ENCODE measurements around the gene SLC16A5. TPM values are rescaled to one million over a fixed set of nuclear protein-coding genes. Genes with fewer than 3 reads are reported as not detected.

The SLC16A5 gene
- total RNA-seq, 1 experiment from 2014 or later = 17.1 TPM

GRCh38 chr17:75113798-75114551 lies 26.2 kb downstream of the SLC16A5 start:
- Histone ChIP-seq H4K8ac (replicated peaks; ENCODE audit: insufficient read length, low read depth, low read length) (no peak overlapping the region), H3K14ac (ENCODE audit: insufficient read depth, low read length) (no peak overlapping the region), H2AFZ (ENCODE audit: low read length) (no peak overlapping the region), H3K9me3 (ENCODE audit: control insufficient read depth, low read depth, low read length) (no peaks in the 10 kb centered on the region), H2BK20ac (ENCODE audit: low read depth, low read length, poor library complexity, severe bottlenecking) (no peak overlapping the region), H3K56ac (ENCODE audit: insufficient read length, low read depth, low read length) (no peak overlapping the region), H3K79me1 (ENCODE audit: insufficient read depth, low read depth, low read length, poor library complexity, severe bottlenecking) (peaks cover 6% of the 10 kb centered on the region), H3K4me1 (ENCODE audit: insufficient read depth, low read length) (no peaks in the 10 kb centered on the region), H3K79me2 (ENCODE audit: insufficient read depth, low read length) (no peaks in the 10 kb centered on the region), H2BK5ac (ENCODE audit: insufficient read length, low read length) (no peak overlapping the region), H4K5ac (ENCODE audit: insufficient read length, low read depth, low read length) (no peak overlapping the region), H3K4me2 (ENCODE audit: insufficient read depth, insufficient read length, low read length) (no peak overlapping the region), H3K18ac (ENCODE audit: insufficient read length, low read depth, low read length) (no peak overlapping the region), H2BK15ac (ENCODE audit: low read depth, low read length) (no peak overlapping the region), H4K91ac (ENCODE audit: insufficient read length, low read depth, low read length) (no peak overlapping the region), H3K4ac (ENCODE audit: low read depth, low read length) (no peak overlapping the region), H3K23ac (ENCODE audit: insufficient read length, low read depth, low read length) (no peak overlapping the region), H3K27me3 (ENCODE audit: insufficient read depth, low read length) (no peaks in the 10 kb centered on the region), H2AK5ac (ENCODE audit: insufficient read length, low read length) (no peak overlapping the region), H2BK12ac (ENCODE audit: insufficient read length, low read depth, low read length) (no peak overlapping the region), H3K23me2 (ENCODE audit: insufficient read length, low read depth, low read length, poor library complexity, severe bottlenecking) (peaks cover 5% of the 10 kb centered on the region), H4K20me1 (ENCODE audit: control insufficient read depth, insufficient read depth, insufficient read length) (no peaks in the 10 kb centered on the region), H3K27ac (ENCODE audit: insufficient read length, low read depth, low read length) (no peak overlapping the region), H2BK120ac (ENCODE audit: low read depth, low read length, poor library complexity, severe bottlenecking) (no peak overlapping the region), H3K9ac (ENCODE audit: extremely low read depth, insufficient read length, low read length) (no peak overlapping the region), H3T11ph (ENCODE audit: low read length) (no peak overlapping the region)
- Mint-ChIP-seq H3K27ac (peak overlapping the region; percentile 14 to 94 (median 90); a peak in 5 of 7 replicates), H3K9me3 (no peaks in the 10 kb centered on the region), H3K36me3 (ENCODE audit: insufficient read depth in 1 of 3, low read depth in 3 of 3) (peaks cover 9 to 38% (median 23%) of the 10 kb centered on the region in 3 experiments; a peak in 6 of 7 replicates), H3K4me3 (peak overlapping the region in 1 of 2 experiments; percentile 65; a peak in 1 of 5 replicates), H3K4me1 (peaks cover 16 to 17% of the 10 kb centered on the region in 2 experiments), H3K27me3 (ENCODE audit: low read depth) (no peaks in the 10 kb centered on the region; the same call in 1 of the 2 replicates)
- WGBS (ENCODE audit: extremely low coverage, insufficient read length, low lambda C conversion rate) = no CpG with 5 or more reads among the region's 22 CpGs
- DNase-seq = peak; percentile 95
- TF ChIP-seq CTCF (conservative IDR thresholded peaks at IDR 0.05) = peak; percentile 96
